Measurements from ENCODE around the gene GTF3C2. TPM values are rescaled to one million over a fixed set of nuclear protein-coding genes. Genes with fewer than 3 reads are reported as not detected.

The GTF3C2 gene
- total and polyA plus RNA-seq, 9 of the 15 experiments (the other 6 are each of a cell fraction or from before 2014, with no cell fraction given) = 35.5 to 96.8 (median 53.0) TPM

- TF ChIP-seq, protein P1, sequence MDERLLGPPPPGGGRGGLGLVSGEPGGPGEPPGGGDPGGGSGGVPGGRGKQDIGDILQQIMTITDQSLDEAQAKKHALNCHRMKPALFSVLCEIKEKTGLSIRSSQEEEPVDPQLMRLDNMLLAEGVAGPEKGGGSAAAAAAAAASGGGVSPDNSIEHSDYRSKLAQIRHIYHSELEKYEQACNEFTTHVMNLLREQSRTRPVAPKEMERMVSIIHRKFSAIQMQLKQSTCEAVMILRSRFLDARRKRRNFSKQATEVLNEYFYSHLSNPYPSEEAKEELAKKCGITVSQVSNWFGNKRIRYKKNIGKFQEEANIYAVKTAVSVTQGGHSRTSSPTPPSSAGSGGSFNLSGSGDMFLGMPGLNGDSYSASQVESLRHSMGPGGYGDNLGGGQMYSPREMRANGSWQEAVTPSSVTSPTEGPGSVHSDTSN (CRISPR knock-in tag; IDR thresholded peaks at IDR 0.05; ENCODE audit: low read depth) = no peak
- TF ChIP-seq, protein P1 (tag; conservative IDR thresholded peaks at IDR 0.05; ENCODE audit: low read depth) = no peak
- no peak for TF ChIP-seq MAFG (tag; conservative IDR thresholded peaks at IDR 0.05)
- TF ChIP-seq AFF1 (IDR thresholded peaks at IDR 0.05; ENCODE audit: low read depth in 1 of 2, partially characterized antibody in 2 of 2) = peak in 1 of 2 experiments; percentile 94
- no peak for TF ChIP-seq PHB2 (IDR thresholded peaks at IDR 0.05; ENCODE audit: low read depth)
- TF ChIP-seq ZNF133 (CRISPR knock-in tag; IDR thresholded peaks at IDR 0.05) = no peak
These were observed 13.7 kb upstream of the GTF3C2 start, which contains the start of the genes EIF2B4 and SNX17 (continued) for GRCh38 chr2:27370026-27370815.
